Upper lobe of left lung (tissue), 4 donors: ENCODE data around the gene CETP.

ENCODE experiments used
- POLR2A ChIP-seq, 4 donors: fragments of 450-650 bp; IDR thresholded peaks; one replicate each; pipeline ENCODE4 v1.5.1; 2016 to 2017; ENCODE audit warnings: antibody characterized with exemption in 4 of 4, mild to moderate bottlenecking in 2 of 4
- TF ChIP-seq, protein P1 (sequence below), 6 experiments: fragments of 450-650 bp in 4 of 6; fragments of 200-600 bp in 2 of 6; sonication (generic) in 2 of 6; IDR thresholded peaks; one replicate each; pipeline ENCODE4 v1.5.1; 2016 to 2019; ENCODE audit warnings: antibody characterized with exemption in 6 of 6

DNA sequence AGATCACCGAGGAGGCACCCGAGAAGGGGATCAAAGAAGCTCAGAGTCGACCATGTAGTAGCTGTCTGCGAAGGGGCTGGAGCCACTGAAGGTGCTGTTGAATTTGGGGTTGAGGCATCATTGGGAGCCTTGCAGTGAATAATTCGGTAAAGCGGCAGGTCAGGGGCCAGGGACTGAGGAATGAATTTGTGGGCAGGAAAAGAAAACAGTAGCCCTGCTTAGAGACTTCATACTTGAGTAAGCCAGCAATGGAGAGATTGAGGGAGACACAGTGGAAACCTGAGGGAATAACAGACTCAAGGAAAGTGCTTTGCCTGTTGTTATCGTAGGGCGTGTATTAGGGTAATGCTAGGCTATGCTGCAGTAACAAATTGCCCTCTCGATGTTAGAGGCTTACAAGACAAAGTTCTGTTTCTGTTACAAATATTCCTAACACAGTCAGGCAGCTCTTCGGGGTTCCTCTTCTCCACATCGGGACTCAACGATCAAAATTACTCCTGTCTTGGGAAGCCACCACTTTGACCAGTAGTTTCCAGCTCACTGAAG lies 43.2 kb upstream of the CETP start:
- TF ChIP-seq, protein P1, sequence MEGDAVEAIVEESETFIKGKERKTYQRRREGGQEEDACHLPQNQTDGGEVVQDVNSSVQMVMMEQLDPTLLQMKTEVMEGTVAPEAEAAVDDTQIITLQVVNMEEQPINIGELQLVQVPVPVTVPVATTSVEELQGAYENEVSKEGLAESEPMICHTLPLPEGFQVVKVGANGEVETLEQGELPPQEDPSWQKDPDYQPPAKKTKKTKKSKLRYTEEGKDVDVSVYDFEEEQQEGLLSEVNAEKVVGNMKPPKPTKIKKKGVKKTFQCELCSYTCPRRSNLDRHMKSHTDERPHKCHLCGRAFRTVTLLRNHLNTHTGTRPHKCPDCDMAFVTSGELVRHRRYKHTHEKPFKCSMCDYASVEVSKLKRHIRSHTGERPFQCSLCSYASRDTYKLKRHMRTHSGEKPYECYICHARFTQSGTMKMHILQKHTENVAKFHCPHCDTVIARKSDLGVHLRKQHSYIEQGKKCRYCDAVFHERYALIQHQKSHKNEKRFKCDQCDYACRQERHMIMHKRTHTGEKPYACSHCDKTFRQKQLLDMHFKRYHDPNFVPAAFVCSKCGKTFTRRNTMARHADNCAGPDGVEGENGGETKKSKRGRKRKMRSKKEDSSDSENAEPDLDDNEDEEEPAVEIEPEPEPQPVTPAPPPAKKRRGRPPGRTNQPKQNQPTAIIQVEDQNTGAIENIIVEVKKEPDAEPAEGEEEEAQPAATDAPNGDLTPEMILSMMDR (IDR thresholded peaks at IDR 0.05): no peak
- TF ChIP-seq POLR2A (IDR thresholded peaks at IDR 0.05): no peak
